NT2/D1 (cell line): Measurements from ENCODE around the gene LRRC4C.

Source experiments
- DNase-seq: peaks from one replicate; pipeline ENCODE4 v3.0.0-alpha.2; 2011; ENCODE audit warnings: low read depth, low spot score
- H3K27me3 ChIP-seq: 2 replicates; pipeline ENCODE4 v1.6.0; 2011; ENCODE audit warnings: mild to moderate bottlenecking; ENCODE audit not compliant: insufficient read length, insufficient read depth
- H3K36me3 ChIP-seq: 2 replicates; pipeline ENCODE4 v1.6.1; 2011; ENCODE audit warnings: mild to moderate bottlenecking, low read length, mixed read lengths; ENCODE audit not compliant: insufficient read depth, insufficient read length
- H3K4me1 ChIP-seq: 2 replicates; pipeline ENCODE4 v1.5.1; 2011; ENCODE audit not compliant: insufficient read depth, insufficient read length
- H3K4me3 ChIP-seq: 2 replicates; pipeline ENCODE4 v1.5.1; 2011; ENCODE audit warnings: low read depth; ENCODE audit not compliant: insufficient read length
- H3K9ac ChIP-seq: 2 replicates; pipeline ENCODE4 v1.6.0; 2011; ENCODE audit warnings: low read depth; ENCODE audit not compliant: insufficient read length
- H3K9me3 ChIP-seq: 2 replicates; pipeline ENCODE4 v1.5.1; 2011; ENCODE audit warnings: mild to moderate bottlenecking, low read length; ENCODE audit not compliant: insufficient read depth
- SUZ12 ChIP-seq: IDR thresholded peaks from 2 replicates; pipeline ENCODE4 v1.6.1; 2011; ENCODE audit not compliant: insufficient read length, insufficient read depth; ENCODE audit errors: extremely low read depth
- YY1 ChIP-seq: IDR thresholded peaks from 2 replicates; pipeline ENCODE4 v1.6.1; 2011; ENCODE audit not compliant: insufficient read length, insufficient read depth
- ZNF274 ChIP-seq: IDR thresholded peaks from 2 replicates; pipeline ENCODE4 v1.6.1; 2011; ENCODE audit warnings: mild to moderate bottlenecking, low read depth, low read length

The LRRC4C gene

GRCh38 chr11:40642284-40642683 is 817.2 kb downstream of the LRRC4C start:
- H3K27me3 ChIP-seq = no peaks in the 10 kb centered on the region
- no peaks in the 10 kb centered on the region for H3K36me3 ChIP-seq
- TF ChIP-seq ZNF274 (no peak), SUZ12 (no peak), YY1 (no peak)
- no peak overlapping the region for H3K4me3 ChIP-seq
- H3K4me1 ChIP-seq = no peaks in the 10 kb centered on the region
- H3K9ac ChIP-seq = no peak overlapping the region
- H3K9me3 ChIP-seq = peaks cover under 1% of the 10 kb centered on the region; the same call in 1 of the 2 replicates
- no peak for DNase-seq

- TF ChIP-seq SUZ12 = no peak
- TF ChIP-seq ZNF274 = no peak
- TF ChIP-seq YY1 = no peak
- no peak for DNase-seq
- Histone ChIP-seq H3K4me3 (no peak overlapping the region), H3K9ac (no peak overlapping the region), H3K4me1 (no peaks in the 10 kb centered on the region), H3K36me3 (no peaks in the 10 kb centered on the region), H3K9me3 (no peaks in the 10 kb centered on the region), H3K27me3 (no peaks in the 10 kb centered on the region)
These were observed 839.8 kb downstream of the LRRC4C start for GRCh38 chr11:40619654-40620053.

- peaks cover 22% of the 10 kb centered on the region for H3K9me3 ChIP-seq
- DNase-seq = no peak
- no peaks in the 10 kb centered on the region for H3K27me3 ChIP-seq
- no peaks in the 10 kb centered on the region for H3K4me1 ChIP-seq
- no peak overlapping the region for H3K4me3 ChIP-seq
- H3K36me3 ChIP-seq = no peaks in the 10 kb centered on the region
- TF ChIP-seq ZNF274 (no peak), YY1 (no peak), SUZ12 (no peak)
- H3K9ac ChIP-seq = no peak overlapping the region
These were observed 852.7 kb downstream of the LRRC4C start for GRCh38 chr11:40606800-40607199.

GRCh38 chr11:40602866-40603552 is 856.4 kb downstream of the LRRC4C start:
- Histone ChIP-seq H3K36me3 (no peaks in the 10 kb centered on the region), H3K27me3 (no peaks in the 10 kb centered on the region), H3K9ac (no peak overlapping the region), H3K9me3 (peaks cover 19% of the 10 kb centered on the region), H3K4me3 (no peak overlapping the region), H3K4me1 (no peaks in the 10 kb centered on the region)
- TF ChIP-seq YY1 (no peak), ZNF274 (no peak), SUZ12 (no peak)
- no peak for DNase-seq

- H3K4me3 ChIP-seq = no peak overlapping the region
- H3K4me1 ChIP-seq = no peaks in the 10 kb centered on the region
- H3K9me3 ChIP-seq = no peaks in the 10 kb centered on the region
- no peak for DNase-seq
- H3K36me3 ChIP-seq = no peaks in the 10 kb centered on the region
- TF ChIP-seq SUZ12 (no peak), ZNF274 (no peak)
- H3K9ac ChIP-seq = no peak overlapping the region
- H3K27me3 ChIP-seq = no peaks in the 10 kb centered on the region
These were observed 861.8 kb downstream of the LRRC4C start for GRCh38 chr11:40597546-40598113.

GRCh38 chr11:40573254-40573891 is 886.1 kb downstream of the LRRC4C start:
- Histone ChIP-seq H3K4me3 (no peak overlapping the region), H3K4me1 (no peaks in the 10 kb centered on the region), H3K27me3 (no peaks in the 10 kb centered on the region), H3K9ac (no peak overlapping the region), H3K9me3 (no peaks in the 10 kb centered on the region), H3K36me3 (no peaks in the 10 kb centered on the region)
- no peak for DNase-seq
- TF ChIP-seq SUZ12 (no peak), YY1 (no peak), ZNF274 (no peak)

- no peak overlapping the region for H3K4me3 ChIP-seq
- no peaks in the 10 kb centered on the region for H3K9me3 ChIP-seq
- no peaks in the 10 kb centered on the region for H3K36me3 ChIP-seq
- no peak for DNase-seq
- TF ChIP-seq SUZ12 (no peak), ZNF274 (no peak), YY1 (no peak)
- H3K27me3 ChIP-seq = no peaks in the 10 kb centered on the region
- H3K4me1 ChIP-seq = no peaks in the 10 kb centered on the region
- no peak overlapping the region for H3K9ac ChIP-seq
These were observed 889.4 kb downstream of the LRRC4C start for GRCh38 chr11:40569947-40570531.
